GM21367 (cell line): ENCODE results near the gene SEMA6D.

Source experiments
- ATAC-seq: cut with Tn5 transposase; IDR thresholded peaks from one replicate; pipeline ENCODE4 v1.9.1; 2021; ENCODE audit not compliant: unreplicated experiment

The SEMA6D gene

DNA sequence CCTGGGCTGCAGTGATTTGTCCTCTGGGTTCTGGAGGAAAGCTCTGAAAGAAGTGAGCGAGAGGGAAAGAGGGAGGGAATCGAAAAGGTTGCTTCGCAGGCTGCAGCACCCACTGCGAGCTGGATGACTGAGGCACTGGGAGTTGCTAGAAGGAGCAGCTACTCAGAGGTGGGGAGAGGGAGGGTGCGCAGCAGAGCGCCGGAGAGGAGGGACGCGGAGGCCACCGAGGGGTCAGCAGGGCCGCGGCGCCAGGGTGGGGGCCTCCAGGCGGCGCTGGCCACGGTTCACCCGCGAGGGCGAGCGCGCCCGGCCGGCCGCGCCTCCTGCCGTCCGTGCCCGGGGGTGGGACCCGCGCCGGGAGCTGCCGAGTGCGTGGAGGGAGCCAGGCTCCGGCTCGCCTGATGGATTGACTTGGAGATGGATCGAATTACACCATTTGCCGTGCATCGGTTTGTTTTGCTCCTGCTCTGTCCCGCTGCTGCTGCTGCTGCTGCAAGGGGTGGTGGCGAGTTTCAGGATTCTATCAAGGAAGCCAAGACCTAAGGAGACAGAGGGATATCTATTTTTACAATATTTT lies at the start of gene SEMA6D:
SEMA6D (plus strand) TSS at position 470 of the 577 bp plus-strand sequence. CDS start 42,294 bp downstream, outside the sequence.
- ATAC-seq: no peak

- ATAC-seq: no peak
Measured at GRCh38 chr15:47669221-47669620, 48.1 kb upstream of the SEMA6D start.

GRCh38 chr15:47670365-47670764 lies 46.9 kb upstream of the SEMA6D start:
- ATAC-seq: no peak

- ATAC-seq: no peak
Measured at GRCh38 chr15:47673232-47673761, 44.0 kb upstream of the SEMA6D start.

GRCh38 chr15:47674586-47675232 lies 42.6 kb upstream of the SEMA6D start:
- ATAC-seq: no peak

- ATAC-seq: no peak
Measured at GRCh38 chr15:47675735-47676134, 41.6 kb upstream of the SEMA6D start.

DNA sequence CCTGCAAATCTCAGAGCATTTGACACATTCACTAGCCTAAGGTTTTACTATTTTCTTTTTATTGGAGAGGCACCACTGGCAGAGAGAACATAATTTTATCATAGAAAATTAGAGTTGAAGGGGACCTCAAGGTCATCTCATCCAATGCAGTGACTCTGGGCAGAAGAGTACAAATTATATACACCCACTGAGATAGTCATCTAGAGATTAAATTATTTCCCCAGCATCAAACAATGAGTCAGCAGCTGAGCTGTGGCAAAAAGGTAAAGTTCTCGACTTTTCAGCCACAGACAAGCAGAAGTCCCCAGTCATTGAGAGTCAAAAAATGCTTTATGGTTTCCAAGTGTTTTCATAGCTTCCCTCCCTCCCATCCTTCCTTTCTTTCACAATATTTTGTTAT lies 39.3 kb upstream of the SEMA6D start:
- ATAC-seq: no peak

DNA sequence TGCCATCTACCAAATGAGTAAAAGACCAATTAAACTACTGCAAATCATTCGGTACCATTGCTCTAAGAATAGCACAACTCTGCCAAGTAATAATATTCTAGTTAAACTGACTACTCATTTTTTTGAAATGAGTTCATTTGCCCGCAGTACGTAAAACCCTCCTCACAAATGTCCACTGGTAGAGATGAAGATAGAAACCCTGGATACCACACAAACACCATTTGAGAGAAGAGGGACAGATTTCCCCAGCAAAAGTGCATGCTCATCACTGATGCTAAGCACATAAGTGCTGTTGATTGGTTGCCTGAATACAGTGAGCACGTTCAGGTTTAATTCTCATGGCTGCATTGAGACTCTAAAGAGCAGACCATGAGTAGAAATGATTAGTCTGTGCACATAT lies 34.6 kb upstream of the SEMA6D start:
- ATAC-seq: no peak

- no peak for ATAC-seq
Measured at GRCh38 chr15:47685141-47685870, 32.0 kb upstream of the SEMA6D start.

- no peak for ATAC-seq
Measured at GRCh38 chr15:47688573-47689086, 28.7 kb upstream of the SEMA6D start.

- no peak for ATAC-seq
Measured at GRCh38 chr15:47689660-47690059, 27.6 kb upstream of the SEMA6D start.

- ATAC-seq: no peak
Measured at GRCh38 chr15:47691882-47692281, 25.4 kb upstream of the SEMA6D start.

DNA sequence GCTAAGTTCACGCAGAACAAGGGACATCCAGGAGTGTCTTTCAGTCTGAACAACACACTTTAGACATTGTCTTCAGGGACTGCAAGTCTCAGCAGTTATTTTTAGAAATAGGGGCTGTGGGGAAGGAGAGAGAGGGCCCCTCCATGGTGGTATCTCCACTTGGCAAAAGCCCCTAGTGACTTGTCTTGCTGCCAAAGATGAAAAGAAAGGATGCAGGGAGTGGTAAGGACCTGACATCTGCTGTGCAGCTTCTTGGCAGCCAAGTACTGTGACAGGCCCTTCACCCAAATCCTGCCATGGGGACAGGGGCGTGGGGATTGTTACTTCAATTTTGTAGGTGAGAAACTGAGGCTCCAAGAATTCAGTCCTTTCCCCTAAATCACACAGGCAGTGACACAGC lies 21.0 kb upstream of the SEMA6D start:
- no peak for ATAC-seq

DNA sequence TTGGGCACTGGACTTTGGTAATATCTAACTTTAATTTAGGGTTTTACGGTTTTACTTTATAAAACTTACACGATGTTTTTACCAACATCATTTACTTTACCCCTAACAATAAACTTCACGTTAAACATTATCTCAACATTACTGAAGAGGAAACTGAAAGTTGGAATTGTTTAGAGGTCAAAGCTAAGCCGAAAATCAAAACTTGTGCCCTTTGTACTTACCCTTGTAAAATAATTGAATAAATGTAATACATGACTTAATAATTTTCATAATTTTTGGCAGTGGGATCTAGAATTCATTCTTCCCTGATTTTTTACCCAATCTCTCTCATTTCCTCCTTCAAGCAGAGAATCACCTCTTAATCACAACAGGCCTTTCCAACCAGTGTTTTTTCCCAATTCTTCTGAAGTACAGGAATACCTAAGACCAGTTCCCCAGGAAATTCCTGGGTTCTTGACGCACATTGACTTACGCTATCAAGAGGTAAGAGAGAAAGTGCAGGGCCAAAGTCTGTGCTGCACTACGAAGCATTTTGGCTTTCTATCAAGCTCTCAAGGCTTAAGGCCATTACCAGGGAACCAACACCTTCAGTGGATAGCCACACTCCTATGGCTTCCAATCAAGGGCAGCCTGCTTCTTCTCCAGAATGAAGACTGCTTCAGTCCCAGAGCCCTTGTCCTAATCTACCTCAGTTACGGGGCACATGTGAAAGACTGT lies 11.9 kb upstream of the SEMA6D start:
- ATAC-seq: no peak

- ATAC-seq: no peak
Measured at GRCh38 chr15:47707391-47707790, 9.9 kb upstream of the SEMA6D start.

DNA sequence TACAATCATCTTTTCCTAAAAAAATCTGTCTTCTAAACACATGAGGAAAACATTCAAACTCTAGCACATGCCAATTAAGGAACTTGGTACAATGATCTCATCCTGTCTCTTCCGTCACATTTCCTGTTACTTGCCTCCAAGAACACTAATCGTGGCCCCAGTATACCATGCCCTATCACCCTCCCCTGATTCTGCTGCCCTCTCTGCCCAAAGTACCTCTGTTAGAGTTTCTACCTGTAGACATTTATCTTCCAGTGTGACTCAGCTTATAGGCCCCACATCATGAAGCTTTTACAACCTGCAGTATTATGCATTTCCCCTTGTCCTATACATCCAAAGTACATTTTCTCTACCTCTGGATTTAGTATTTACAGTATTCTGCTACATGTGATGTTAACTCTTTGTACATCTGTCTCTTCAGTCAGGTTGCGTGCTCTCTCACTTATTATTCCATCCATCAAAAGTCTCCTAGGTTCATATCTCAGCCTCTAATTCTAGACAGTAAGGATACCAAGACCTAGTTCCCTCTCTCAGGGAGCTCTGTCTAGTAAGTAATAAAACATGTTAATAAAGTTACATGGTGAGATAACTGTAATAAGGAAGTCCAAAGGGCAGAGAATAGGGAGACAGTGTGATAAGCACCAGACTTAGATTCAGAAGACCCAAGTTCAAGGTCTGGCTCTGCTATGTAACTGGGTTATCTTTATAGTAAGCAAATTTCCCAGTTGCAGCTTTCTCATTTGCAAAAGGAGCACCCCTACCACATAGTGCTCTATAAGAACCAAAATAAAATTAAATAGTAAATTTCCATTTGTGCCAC lies 8.9 kb upstream of the SEMA6D start:
- ATAC-seq: no peak

DNA sequence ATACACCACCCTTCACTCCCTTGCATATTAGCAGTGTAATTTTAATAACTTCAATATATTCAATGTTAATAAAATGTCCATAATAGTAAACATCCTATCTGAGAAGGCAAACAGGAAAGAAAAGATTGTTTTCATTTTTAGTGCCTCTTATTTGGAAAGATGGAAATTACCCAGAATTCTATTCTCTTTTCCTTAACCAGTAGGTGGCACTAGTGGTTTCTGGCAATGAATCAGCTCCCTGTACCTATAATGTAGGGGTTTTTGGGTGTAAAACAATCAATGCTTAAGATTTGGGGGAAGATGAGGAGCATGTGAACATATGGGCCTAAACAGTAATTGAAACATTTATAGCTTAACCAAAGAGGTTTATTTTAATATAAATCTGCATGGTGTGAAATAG lies 5.7 kb upstream of the SEMA6D start:
- ATAC-seq: no peak

- no peak for ATAC-seq
Measured at GRCh38 chr15:47715402-47715801, 1.9 kb upstream of the SEMA6D start.

GRCh38 chr15:47715856-47716445 lies 1.4 kb upstream of the SEMA6D start:
- no peak for ATAC-seq

DNA sequence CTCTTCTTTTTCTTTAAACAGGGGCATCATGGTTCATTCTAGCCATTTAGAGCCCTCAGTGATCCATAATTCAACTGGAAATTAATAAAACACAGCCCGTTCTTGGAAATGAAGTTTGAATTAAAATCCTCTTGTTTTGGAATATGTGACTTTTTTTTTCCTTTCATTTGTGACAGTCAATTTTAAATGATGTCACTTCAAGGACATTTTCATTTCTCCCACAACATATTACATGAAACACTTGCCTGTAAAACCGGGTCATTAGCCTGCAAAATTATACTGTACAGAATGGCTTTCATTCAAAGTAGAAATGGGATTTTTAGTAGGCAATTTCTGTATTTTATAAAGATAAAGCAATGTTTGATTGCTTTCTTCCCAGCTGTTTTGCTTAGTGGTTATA lies 789 bp upstream of the SEMA6D start:
- ATAC-seq: no peak
